ENCODE data around the gene CARM1. TPM values are rescaled to one million over a fixed set of nuclear protein-coding genes. Genes with fewer than 3 reads are reported as not detected.

Gene CARM1
- total and polyA plus RNA-seq, 2 experiments from 2014 or later: 43.3 to 118 TPM

DNA sequence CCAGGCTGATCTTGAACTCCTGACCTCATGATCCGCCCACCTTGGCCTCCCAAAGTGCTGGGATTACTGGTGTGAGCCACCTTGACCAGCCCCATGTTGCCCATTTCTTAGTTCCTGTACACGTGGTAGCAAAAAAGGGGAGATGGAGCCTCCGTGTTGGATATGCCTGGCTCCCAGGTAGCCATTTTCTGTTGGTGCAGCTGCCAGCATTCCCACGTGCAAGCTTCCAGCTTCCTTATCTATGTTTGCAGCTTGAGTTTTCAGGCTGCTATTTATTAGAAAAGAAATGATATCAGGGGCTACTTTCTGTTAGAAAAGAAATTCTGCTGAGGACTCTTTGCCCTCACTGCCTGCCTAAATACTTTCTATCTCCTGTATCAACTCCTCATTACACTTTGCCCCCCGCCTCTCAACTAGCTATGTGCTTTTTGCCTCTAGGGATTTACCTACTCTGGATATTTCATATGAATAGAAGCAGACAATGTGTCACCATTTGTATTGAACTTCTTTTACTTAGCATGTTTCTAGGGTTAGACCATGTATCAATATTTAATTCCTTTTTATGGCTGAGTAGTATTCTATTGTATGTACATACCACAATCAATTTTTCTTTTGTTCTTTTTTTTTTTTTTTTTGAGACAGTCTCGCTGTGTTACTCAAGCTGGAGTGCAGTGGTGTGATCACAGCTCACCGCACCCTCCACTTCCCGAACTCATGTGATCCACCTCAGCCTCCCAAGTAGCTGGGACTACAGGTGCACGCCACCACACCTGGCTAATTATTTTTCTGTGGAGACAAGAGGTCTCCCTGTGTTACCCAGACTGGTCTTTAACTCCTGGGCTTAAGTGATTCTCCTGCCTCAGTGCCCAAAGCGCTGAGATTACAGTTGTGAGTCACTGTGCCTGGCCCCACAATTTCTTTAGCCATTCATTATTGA is 32.0 kb upstream of the CARM1 start (continued):
- TF ChIP-seq ZNF462 (CRISPR knock-in tag; IDR thresholded peaks at IDR 0.05) (no peak), STAT1 (IDR thresholded peaks at IDR 0.05; ENCODE audit: unreplicated experiment) (no peak), NANOG (IDR thresholded peaks at IDR 0.05; ENCODE audit: borderline replicate concordance) (no peak), ZNF331 (CRISPR knock-in tag; IDR thresholded peaks at IDR 0.05; ENCODE audit: low read depth) (no peak), POLR2AphosphoS5 (IDR thresholded peaks at IDR 0.05; ENCODE audit: low read depth) (no peak), EZH2phosphoT487 (IDR thresholded peaks at IDR 0.05; ENCODE audit: unreplicated experiment) (no peak), REST (IDR thresholded peaks at IDR 0.05; ENCODE audit: unreplicated experiment) (no peak)
